Keratinocyte (primary cell): ENCODE results near the gene TYMS. TPM values are rescaled to one million over a fixed set of nuclear protein-coding genes. Genes with fewer than 3 reads are reported as not detected.

Experiments
- DNase-seq: peaks from one replicate; pipeline ENCODE4 v3.0.0-alpha.2; 2011; ENCODE audit warnings: low read depth, missing footprints, low spot score
- FAIRE-seq: peaks from 2 replicates; lab custom pipeline; 2011; peaks lifted over from hg19 to GRCh38; lab: Jason Lieb, UNC
- H2AFZ ChIP-seq: 2 replicates; pipeline ENCODE4 v1.6.0; 2012; ENCODE audit warnings: low read length, control low read depth, inconsistent platforms; ENCODE audit not compliant: control insufficient read depth
- H3K27ac ChIP-seq: 2 replicates; pipeline ENCODE4 v1.5.1; 2011; ENCODE audit warnings: low read length; ENCODE audit not compliant: control insufficient read depth, insufficient read depth
- H3K27me3 ChIP-seq: 3 replicates; pipeline ENCODE4 v1.6.0; 2011; ENCODE audit warnings: low read length; ENCODE audit not compliant: control insufficient read depth, insufficient read depth; ENCODE audit errors: extremely low read depth
- H3K36me3 ChIP-seq, 2 experiments: 2 replicates in 1 of 2; 3 replicates in 1 of 2; pipeline ENCODE4 v1.5.1; 2011; ENCODE audit warnings: low read length in 2 of 2, mild to moderate bottlenecking in 1 of 2; ENCODE audit not compliant: control insufficient read depth in 2 of 2, insufficient read depth in 2 of 2; ENCODE audit errors: extremely low read depth in 1 of 2
- H3K4me1 ChIP-seq: 3 replicates; pipeline ENCODE4 v1.5.1; 2011; ENCODE audit warnings: low read length; ENCODE audit not compliant: control insufficient read depth, insufficient read depth; ENCODE audit errors: extremely low read depth
- H3K4me2 ChIP-seq: 3 replicates; pipeline ENCODE4 v1.6.0; 2011; ENCODE audit warnings: low read depth, low read length; ENCODE audit not compliant: control insufficient read depth, insufficient read depth; ENCODE audit errors: extremely low read depth
- H3K4me3 ChIP-seq, 3 experiments: fragments of 200-600 bp in 1 of 3; sonication (generic) in 1 of 3; 2 replicates in 2 of 3; 3 replicates in 1 of 3; pipeline ENCODE4 v1.5.1; 2011 to 2016; ENCODE audit warnings: low read length in 3 of 3, mild to moderate bottlenecking in 3 of 3, control low read depth in 2 of 3, inconsistent platforms in 1 of 3, low read depth in 1 of 3, mixed read lengths in 1 of 3, mixed run types in 1 of 3, moderate library complexity in 1 of 3; ENCODE audit not compliant: control insufficient read depth in 2 of 3, insufficient read depth in 2 of 3; ENCODE audit errors: extremely low read depth in 1 of 3
- H3K79me2 ChIP-seq: 2 replicates; pipeline ENCODE4 v1.6.0; 2012; ENCODE audit warnings: low read length; ENCODE audit not compliant: control insufficient read depth, insufficient read depth
- H3K9ac ChIP-seq: 3 replicates; pipeline ENCODE4 v1.6.0; 2011; ENCODE audit warnings: low read length; ENCODE audit not compliant: control insufficient read depth, insufficient read depth; ENCODE audit errors: extremely low read depth
- H3K9me1 ChIP-seq: 3 replicates; pipeline ENCODE4 v1.6.0; 2011; ENCODE audit warnings: low read length; ENCODE audit not compliant: control insufficient read depth, insufficient read depth; ENCODE audit errors: extremely low read depth
- H3K9me3 ChIP-seq: 2 replicates; pipeline ENCODE4 v1.5.1; 2012; ENCODE audit warnings: low read depth, low read length; ENCODE audit not compliant: control insufficient read depth
- H4K20me1 ChIP-seq: 3 replicates; pipeline ENCODE4 v1.6.0; 2011; ENCODE audit warnings: low read length; ENCODE audit not compliant: control insufficient read depth, insufficient read depth; ENCODE audit errors: extremely low read depth
- EZH2 ChIP-seq: IDR thresholded peaks from one replicate; pipeline ENCODE4 v1.6.1; 2012; ENCODE audit warnings: inconsistent platforms, mild to moderate bottlenecking, low read length, moderate library complexity
- dilution Hi-C: fragments of 300-500 bp; cut with MboI; formaldehyde crosslinking; loops from one replicate; pipeline ENCODE4 v1.7.0; 2020; ENCODE audit warnings: low sequenced_read_pairs; ENCODE audit not compliant: extremely low pct_ligation_motif_present
- polyA plus RNA-seq, 5 experiments: library from polyadenylated mRNA; depleted of rRNA in 3 of 5; stranded (reverse) in 3 of 5; stranded (forward) in 1 of 5; unstranded in 1 of 5; fragments of >200 nt; gene quantifications; 1 replicate in 1 of 5; 2 replicates in 3 of 5; 3 replicates in 1 of 5; pipeline versions ENCODE4 v1.2.1 to v1.2.3, GENCODE V29; 2011 to 2012; ENCODE audit warnings: missing spikeins in 2 of 5, low read depth in 1 of 5, low replicate concordance in 1 of 5
- TF ChIP-seq, protein P1 (sequence below), 3 experiments: IDR thresholded peaks in 1 of 3; conservative IDR thresholded peaks in 1 of 3; optimal IDR thresholded peaks in 1 of 3; 2 replicates in 2 of 3; 3 replicates in 1 of 3; pipeline versions ENCODE3 to v1.5.1; 2011; ENCODE audit warnings: low read length in 3 of 3, mild to moderate bottlenecking in 3 of 3, moderate library complexity in 2 of 3, control low read depth in 1 of 3, inconsistent platforms in 1 of 3; ENCODE audit not compliant: insufficient read depth in 2 of 3; ENCODE audit errors: extremely low read depth in 1 of 3

The TYMS gene
- polyA plus RNA-seq, 1 donor (not counting 4 experiments of a cell fraction or from before 2014, with no cell fraction given): 39.9 TPM

DNA sequence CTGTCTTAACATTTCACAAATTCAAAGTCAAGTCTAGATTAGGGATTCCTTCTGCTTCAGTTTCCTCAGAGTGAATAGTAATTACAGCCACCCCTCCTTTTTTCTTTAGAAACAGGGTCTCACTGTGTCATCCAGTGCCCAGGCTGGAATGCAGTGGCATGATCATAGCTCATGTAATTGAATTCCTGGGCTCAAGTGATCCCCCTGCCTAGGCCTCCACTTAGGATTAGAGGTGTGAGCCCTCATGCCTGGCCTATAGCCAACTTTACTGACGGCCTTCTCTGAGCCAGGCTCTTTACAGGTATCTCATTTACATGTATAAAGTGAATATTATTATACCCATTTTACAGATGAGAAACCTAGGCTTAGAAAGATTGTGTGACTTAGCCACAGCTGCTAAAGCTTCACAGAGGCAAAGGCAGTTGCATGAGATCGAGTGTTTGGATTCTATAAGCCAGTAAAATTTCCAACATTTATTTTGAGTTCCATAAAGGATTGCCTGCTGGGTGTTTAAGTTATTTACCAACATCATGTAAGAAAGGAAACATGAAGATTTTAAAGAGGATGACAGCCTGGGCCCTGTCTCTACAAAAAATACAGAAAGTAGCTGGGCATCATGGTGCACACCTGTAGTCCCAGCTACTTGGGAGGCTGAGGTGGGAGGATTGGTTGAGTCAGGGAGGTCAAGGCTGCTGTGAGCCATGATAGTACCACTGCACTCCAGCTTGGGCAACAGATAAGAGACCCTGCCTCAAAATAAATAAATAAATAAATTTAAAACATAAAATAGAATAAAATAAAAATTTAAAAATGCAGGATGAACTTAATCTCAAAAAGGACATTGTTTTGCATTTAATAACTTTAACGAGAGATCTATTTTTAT is 53.2 kb downstream of the TYMS start:
- Histone ChIP-seq H3K4me1 (peaks cover 17% of the 10 kb centered on the region), H3K4me3 (peak overlapping the region in 2 of 3 experiments; percentile 85 to 86), H2AFZ (no peak overlapping the region), H3K36me3 (peaks cover 5 to 9% of the 10 kb centered on the region in 2 experiments), H3K79me2 (peaks cover 38% of the 10 kb centered on the region), H3K9me3 (no peaks in the 10 kb centered on the region), H3K9ac (peak overlapping the region; percentile 96), H3K27ac (peak overlapping the region; percentile 88), H3K27me3 (no peaks in the 10 kb centered on the region), H3K4me2 (peak overlapping the region; percentile 90), H3K9me1 (no peaks in the 10 kb centered on the region), H4K20me1 (no peaks in the 10 kb centered on the region)
- dilution Hi-C loops: no loop called here
- FAIRE-seq: no peak
- TF ChIP-seq EZH2: no peak
- TF ChIP-seq, protein P1, sequence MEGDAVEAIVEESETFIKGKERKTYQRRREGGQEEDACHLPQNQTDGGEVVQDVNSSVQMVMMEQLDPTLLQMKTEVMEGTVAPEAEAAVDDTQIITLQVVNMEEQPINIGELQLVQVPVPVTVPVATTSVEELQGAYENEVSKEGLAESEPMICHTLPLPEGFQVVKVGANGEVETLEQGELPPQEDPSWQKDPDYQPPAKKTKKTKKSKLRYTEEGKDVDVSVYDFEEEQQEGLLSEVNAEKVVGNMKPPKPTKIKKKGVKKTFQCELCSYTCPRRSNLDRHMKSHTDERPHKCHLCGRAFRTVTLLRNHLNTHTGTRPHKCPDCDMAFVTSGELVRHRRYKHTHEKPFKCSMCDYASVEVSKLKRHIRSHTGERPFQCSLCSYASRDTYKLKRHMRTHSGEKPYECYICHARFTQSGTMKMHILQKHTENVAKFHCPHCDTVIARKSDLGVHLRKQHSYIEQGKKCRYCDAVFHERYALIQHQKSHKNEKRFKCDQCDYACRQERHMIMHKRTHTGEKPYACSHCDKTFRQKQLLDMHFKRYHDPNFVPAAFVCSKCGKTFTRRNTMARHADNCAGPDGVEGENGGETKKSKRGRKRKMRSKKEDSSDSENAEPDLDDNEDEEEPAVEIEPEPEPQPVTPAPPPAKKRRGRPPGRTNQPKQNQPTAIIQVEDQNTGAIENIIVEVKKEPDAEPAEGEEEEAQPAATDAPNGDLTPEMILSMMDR (optimal IDR thresholded peaks at IDR 0.05 in 1 of 3, IDR thresholded peaks at IDR 0.05 in 1 of 3, conservative IDR thresholded peaks at IDR 0.05 in 1 of 3; ENCODE audit: extremely low read depth in 1 of 3, insufficient read depth in 2 of 3, low read length in 3 of 3): no peak
- no peak for DNase-seq

GRCh38 chr18:711310-711656 is 53.8 kb downstream of the TYMS start:
- FAIRE-seq: no peak
- H3K27me3 ChIP-seq: no peaks in the 10 kb centered on the region
- TF ChIP-seq EZH2: no peak
- TF ChIP-seq, protein P1 (optimal IDR thresholded peaks at IDR 0.05 in 1 of 3, IDR thresholded peaks at IDR 0.05 in 1 of 3, conservative IDR thresholded peaks at IDR 0.05 in 1 of 3; ENCODE audit: extremely low read depth in 1 of 3, insufficient read depth in 2 of 3, low read length in 3 of 3): no peak
- peak overlapping the region; percentile 96 for H3K9ac ChIP-seq
- H3K4me3 ChIP-seq: peak overlapping the region; percentile 65 to 86 (median 85)
- no peaks in the 10 kb centered on the region for H3K9me3 ChIP-seq
- H3K4me2 ChIP-seq: peak overlapping the region; percentile 90
- no peak for DNase-seq
- no peaks in the 10 kb centered on the region for H3K9me1 ChIP-seq
- no peaks in the 10 kb centered on the region for H4K20me1 ChIP-seq
- dilution Hi-C loops: no loop called here
- H2AFZ ChIP-seq: peak overlapping the region; percentile 24
- H3K4me1 ChIP-seq: peaks cover 17% of the 10 kb centered on the region
- peak overlapping the region; percentile 88 for H3K27ac ChIP-seq
- peaks cover 37% of the 10 kb centered on the region for H3K79me2 ChIP-seq
- peaks cover 3 to 9% of the 10 kb centered on the region in 2 experiments for H3K36me3 ChIP-seq
